ENCODE measurements around the gene SRP68. TPM values are rescaled to one million over a fixed set of nuclear protein-coding genes. Genes with fewer than 3 reads are reported as not detected.

SRP68 gene
- polyA plus RNA-seq, 3 donors = 27.4 to 47.1 (median 42.1) TPM

GRCh38 chr17:76022973-76023899 is 49.1 kb downstream of the SRP68 start:
- no peaks in the 10 kb centered on the region for H3K9me3 Mint-ChIP-seq
- Histone ChIP-seq H3K36me3 (replicated peaks in 1 of 2; ENCODE audit: control insufficient read depth in 1 of 2, insufficient read depth in 2 of 2, low read length in 2 of 2) (no peaks in the 10 kb centered on the region), H3K27ac (ENCODE audit: low read depth in 1 of 2, low read length in 2 of 2) (no peak overlapping the region), H4K20me1 (ENCODE audit: insufficient read depth, low read length) (no peaks in the 10 kb centered on the region), H2AFZ (ENCODE audit: insufficient read depth, low read depth, low read length, poor library complexity, severe bottlenecking) (no peak overlapping the region), H3K79me2 (ENCODE audit: insufficient read depth, low read length) (no peaks in the 10 kb centered on the region), H3K4me2 (replicated peaks; ENCODE audit: extremely low read depth, low read length, poor library complexity, severe bottlenecking) (no peak overlapping the region), H3K27me3 (ENCODE audit: control insufficient read depth in 2 of 2, insufficient read depth in 2 of 2, low read length in 2 of 2) (no peaks in the 10 kb centered on the region), H3K4me1 (ENCODE audit: control insufficient read depth in 1 of 2, insufficient read depth in 2 of 2, low read length in 2 of 2) (no peaks in the 10 kb centered on the region), H3K9me3 (replicated peaks in 1 of 2; ENCODE audit: control insufficient read depth in 1 of 2, insufficient read depth in 1 of 2, low read length in 2 of 2) (no peaks in the 10 kb centered on the region), H3K4me3 (replicated peaks in 1 of 3; ENCODE audit: low read depth in 2 of 3, low read length in 3 of 3) (no peak overlapping the region), H3K9ac (ENCODE audit: insufficient read depth, low read length, poor library complexity, severe bottlenecking) (no peak overlapping the region)
- no peak overlapping the region for H3K4me3 Mint-ChIP-seq
- whole genome bisulfite sequencing (ENCODE audit: insufficient coverage) = 95% methylated on average over 25 of the region's 28 CpGs
- no peaks in the 10 kb centered on the region for H3K36me3 Mint-ChIP-seq
- no peak for DNase-seq
- intact Hi-C loops (cut with micrococcal nuclease) = no loop called here
- H3K4me1 Mint-ChIP-seq = peaks cover 7% of the 10 kb centered on the region
- TF ChIP-seq, protein P1, sequence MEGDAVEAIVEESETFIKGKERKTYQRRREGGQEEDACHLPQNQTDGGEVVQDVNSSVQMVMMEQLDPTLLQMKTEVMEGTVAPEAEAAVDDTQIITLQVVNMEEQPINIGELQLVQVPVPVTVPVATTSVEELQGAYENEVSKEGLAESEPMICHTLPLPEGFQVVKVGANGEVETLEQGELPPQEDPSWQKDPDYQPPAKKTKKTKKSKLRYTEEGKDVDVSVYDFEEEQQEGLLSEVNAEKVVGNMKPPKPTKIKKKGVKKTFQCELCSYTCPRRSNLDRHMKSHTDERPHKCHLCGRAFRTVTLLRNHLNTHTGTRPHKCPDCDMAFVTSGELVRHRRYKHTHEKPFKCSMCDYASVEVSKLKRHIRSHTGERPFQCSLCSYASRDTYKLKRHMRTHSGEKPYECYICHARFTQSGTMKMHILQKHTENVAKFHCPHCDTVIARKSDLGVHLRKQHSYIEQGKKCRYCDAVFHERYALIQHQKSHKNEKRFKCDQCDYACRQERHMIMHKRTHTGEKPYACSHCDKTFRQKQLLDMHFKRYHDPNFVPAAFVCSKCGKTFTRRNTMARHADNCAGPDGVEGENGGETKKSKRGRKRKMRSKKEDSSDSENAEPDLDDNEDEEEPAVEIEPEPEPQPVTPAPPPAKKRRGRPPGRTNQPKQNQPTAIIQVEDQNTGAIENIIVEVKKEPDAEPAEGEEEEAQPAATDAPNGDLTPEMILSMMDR (IDR thresholded peaks at IDR 0.05) = no peak
- peak overlapping the region in 1 of 7 donors; percentile 62 for H3K27ac Mint-ChIP-seq
- peaks cover 0 to 29% (median 5%) of the 10 kb centered on the region in 3 donors for H3K27me3 Mint-ChIP-seq (ENCODE audit: low read depth in 3 of 3)

DNA sequence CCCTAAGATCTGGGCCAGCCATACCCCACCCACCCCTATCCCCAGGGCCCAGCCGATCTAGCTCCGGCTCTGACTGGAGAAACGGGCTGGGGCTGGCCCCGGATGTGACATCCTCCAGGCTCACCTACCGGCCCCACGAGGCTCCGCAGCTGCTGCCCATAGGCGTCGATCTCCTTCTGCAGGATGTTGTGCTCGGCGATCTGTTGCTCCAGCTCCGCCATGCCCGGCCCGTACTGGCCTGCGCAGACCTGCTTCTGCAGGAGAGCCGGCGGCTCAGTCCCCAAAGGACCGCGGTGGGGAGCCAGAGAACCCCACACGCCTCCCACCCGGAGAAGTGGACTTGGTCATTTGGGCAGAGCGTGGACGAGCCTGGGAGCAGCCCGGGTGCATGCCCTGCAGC is 50.0 kb downstream of the SRP68 start:
- Histone ChIP-seq H3K9me3 (replicated peaks in 1 of 2; ENCODE audit: control insufficient read depth in 1 of 2, insufficient read depth in 1 of 2, low read length in 2 of 2) (no peaks in the 10 kb centered on the region), H4K20me1 (ENCODE audit: insufficient read depth, low read length) (no peaks in the 10 kb centered on the region), H3K79me2 (ENCODE audit: insufficient read depth, low read length) (no peaks in the 10 kb centered on the region), H2AFZ (ENCODE audit: insufficient read depth, low read depth, low read length, poor library complexity, severe bottlenecking) (no peak overlapping the region), H3K36me3 (replicated peaks in 1 of 2; ENCODE audit: control insufficient read depth in 1 of 2, insufficient read depth in 2 of 2, low read length in 2 of 2) (no peaks in the 10 kb centered on the region), H3K27ac (ENCODE audit: low read depth in 1 of 2, low read length in 2 of 2) (no peak overlapping the region), H3K4me1 (ENCODE audit: control insufficient read depth in 1 of 2, insufficient read depth in 2 of 2, low read length in 2 of 2) (no peaks in the 10 kb centered on the region), H3K27me3 (ENCODE audit: control insufficient read depth in 2 of 2, insufficient read depth in 2 of 2, low read length in 2 of 2) (no peaks in the 10 kb centered on the region), H3K4me2 (replicated peaks; ENCODE audit: extremely low read depth, low read length, poor library complexity, severe bottlenecking) (no peak overlapping the region), H3K9ac (ENCODE audit: insufficient read depth, low read length, poor library complexity, severe bottlenecking) (no peak overlapping the region), H3K4me3 (replicated peaks in 1 of 3; ENCODE audit: low read depth in 2 of 3, low read length in 3 of 3) (no peak overlapping the region)
- 92% methylated on average over 24 of the region's 24 CpGs for WGBS (ENCODE audit: insufficient coverage)
- Mint-ChIP-seq H3K27ac (no peak overlapping the region), H3K4me3 (no peak overlapping the region), H3K36me3 (no peaks in the 10 kb centered on the region), H3K4me1 (peaks cover 3% of the 10 kb centered on the region), H3K9me3 (no peaks in the 10 kb centered on the region), H3K27me3 (ENCODE audit: low read depth in 3 of 3) (peaks cover 0 to 29% (median 5%) of the 10 kb centered on the region in 3 donors)
- DNase-seq = no peak
- TF ChIP-seq, protein P1 (IDR thresholded peaks at IDR 0.05) = no peak
- intact Hi-C loops (cut with micrococcal nuclease) = no loop called here
